ENCODE data around the gene SEC14L5. TPM values are rescaled to one million over a fixed set of nuclear protein-coding genes. Genes with fewer than 3 reads are reported as not detected.

Gene SEC14L5
- total RNA-seq, 1 experiment from 2014 or later = not detected

- Histone ChIP-seq H3K4me1 (ENCODE audit: insufficient read depth, low read length) (no peaks in the 10 kb centered on the region), H3K79me2 (ENCODE audit: low read length) (no peaks in the 10 kb centered on the region), H3K27me3 (ENCODE audit: low read length) (no peaks in the 10 kb centered on the region), H3F3A (ENCODE audit: low read length, unreplicated experiment) (no peaks in the 10 kb centered on the region), H3K27ac (ENCODE audit: low read length) (no peak overlapping the region), H2AFZ (ENCODE audit: low read length) (no peak overlapping the region), H3K4me2 (ENCODE audit: low read length) (no peak overlapping the region), H4K20me1 (ENCODE audit: low read length) (no peaks in the 10 kb centered on the region), H3K9me2 (replicated peaks; ENCODE audit: low read length) (no peaks in the 10 kb centered on the region), H3K9me3 (ENCODE audit: low read length) (no peaks in the 10 kb centered on the region), H3K4me3 (ENCODE audit: low read length) (no peak overlapping the region), H3K9ac (ENCODE audit: low read length) (no peak overlapping the region), H3K36me3 (ENCODE audit: low read depth, low read length) (no peaks in the 10 kb centered on the region)
- BruUV-seq (replicated peaks) = no TSS peak
- ATAC-seq (no peak), DNase-seq (no peak)
- POLR2A ChIA-PET (ENCODE audit: unreplicated experiment) = no interaction called here
- intact Hi-C loops (cut with micrococcal nuclease) = no loop called here
- TF ChIP-seq CTCF (conservative IDR thresholded peaks at IDR 0.05; ENCODE audit: low read depth, low read length) (no peak), EZH2 (IDR thresholded peaks at IDR 0.05; ENCODE audit: low read length, unreplicated experiment) (no peak), EZH2phosphoT487 (IDR thresholded peaks at IDR 0.05; ENCODE audit: borderline replicate concordance, low read length) (no peak)
- CTCF ChIA-PET = no interaction called here
Measured at GRCh38 chr16:5065326-5065725, 107.2 kb downstream of the SEC14L5 start.

GRCh38 chr16:5065813-5066212, 107.7 kb downstream of the SEC14L5 start, which contains the start of gene C16orf89:
Gene C16orf89 (minus strand): TSS chr16:5065956. CDS start chr16:5065908, 48 bp downstream.
- Histone ChIP-seq H4K20me1 (ENCODE audit: low read length) (no peaks in the 10 kb centered on the region), H3K36me3 (ENCODE audit: low read depth, low read length) (no peaks in the 10 kb centered on the region), H2AFZ (ENCODE audit: low read length) (no peak within 1 kb of the TSS), H3K27me3 (ENCODE audit: low read length) (no peaks in the 10 kb centered on the region), H3K9me2 (replicated peaks; ENCODE audit: low read length) (no peaks in the 10 kb centered on the region), H3K4me2 (ENCODE audit: low read length) (no peak within 1 kb of the TSS), H3F3A (ENCODE audit: low read length, unreplicated experiment) (no peaks in the 10 kb centered on the region), H3K27ac (ENCODE audit: low read length) (no peak within 1 kb of the TSS), H3K4me3 (ENCODE audit: low read length) (no peak within 1 kb of the TSS), H3K9ac (ENCODE audit: low read length) (no peak within 1 kb of the TSS), H3K4me1 (ENCODE audit: insufficient read depth, low read length) (no peaks in the 10 kb centered on the region), H3K79me2 (ENCODE audit: low read length) (no peaks in the 10 kb centered on the region), H3K9me3 (ENCODE audit: low read length) (no peaks in the 10 kb centered on the region)
- no peak for DNase-seq
- CTCF ChIA-PET = no interaction called here
- intact Hi-C loops (cut with micrococcal nuclease) = no loop called here
- no peak for TF ChIP-seq EZH2 (IDR thresholded peaks at IDR 0.05; ENCODE audit: low read length, unreplicated experiment)
- no peak for TF ChIP-seq CTCF (conservative IDR thresholded peaks at IDR 0.05; ENCODE audit: low read depth, low read length)
- TF ChIP-seq EZH2phosphoT487 (IDR thresholded peaks at IDR 0.05; ENCODE audit: borderline replicate concordance, low read length) = no peak
- POLR2A ChIA-PET (ENCODE audit: unreplicated experiment) = no interaction called here
- no TSS peak for BruUV-seq (replicated peaks)
- ATAC-seq = no peak

- TF ChIP-seq EZH2phosphoT487 (IDR thresholded peaks at IDR 0.05; ENCODE audit: borderline replicate concordance, low read length) = no peak
- no peak for TF ChIP-seq EZH2 (IDR thresholded peaks at IDR 0.05; ENCODE audit: low read length, unreplicated experiment)
- no peak for TF ChIP-seq CTCF (conservative IDR thresholded peaks at IDR 0.05; ENCODE audit: low read depth, low read length)
- ATAC-seq (no peak), DNase-seq (no peak)
- Histone ChIP-seq H4K20me1 (ENCODE audit: low read length) (no peaks in the 10 kb centered on the region), H3K9me2 (replicated peaks; ENCODE audit: low read length) (no peaks in the 10 kb centered on the region), H3K4me3 (ENCODE audit: low read length) (no peak overlapping the region), H3K27ac (ENCODE audit: low read length) (no peak overlapping the region), H3K9me3 (ENCODE audit: low read length) (no peaks in the 10 kb centered on the region), H3K4me1 (ENCODE audit: insufficient read depth, low read length) (peaks cover 4% of the 10 kb centered on the region), H3K4me2 (ENCODE audit: low read length) (no peak overlapping the region), H3K9ac (ENCODE audit: low read length) (no peak overlapping the region), H3K27me3 (ENCODE audit: low read length) (no peaks in the 10 kb centered on the region), H2AFZ (ENCODE audit: low read length) (no peak overlapping the region), H3F3A (ENCODE audit: low read length, unreplicated experiment) (no peaks in the 10 kb centered on the region), H3K79me2 (ENCODE audit: low read length) (no peaks in the 10 kb centered on the region), H3K36me3 (ENCODE audit: low read depth, low read length) (no peaks in the 10 kb centered on the region)
- intact Hi-C loops (cut with micrococcal nuclease) = no loop called here
- POLR2A ChIA-PET (ENCODE audit: unreplicated experiment) = no interaction called here
- CTCF ChIA-PET = no interaction called here
- no TSS peak for BruUV-seq (replicated peaks)
Measured at GRCh38 chr16:5066511-5066910, 108.4 kb downstream of the SEC14L5 start.

Other genes with a start within 250 kb of the SEC14L5 start
- gene ANKS3, start 224.1 kb upstream of the SEC14L5 start, total RNA-seq (2014; rRNA removed) = 22.6 and 25.1 TPM in 2 replicates
- 0.58 and 1.2 TPM in 2 replicates for gene DNAAF8, start 223.8 kb upstream of the SEC14L5 start, total RNA-seq (2014; rRNA removed)
- 8.6 and 10.4 TPM in 2 replicates for gene ZNF500, start 191.2 kb upstream of the SEC14L5 start, total RNA-seq (2014; rRNA removed)
- not detected in 2 replicates for gene SEPTIN12, start 170.0 kb upstream of the SEC14L5 start, total RNA-seq (2014; rRNA removed)
- gene SMIM22, start 163.0 kb upstream of the SEC14L5 start, total RNA-seq (2014; rRNA removed) = not detected in 2 replicates
- 23.3 and 24.1 TPM in 2 replicates for gene ROGDI, start 155.7 kb upstream of the SEC14L5 start, total RNA-seq (2014; rRNA removed)
- gene GLYR1, start 111.0 kb upstream of the SEC14L5 start, total RNA-seq (2014; rRNA removed) = 30.6 and 41.2 TPM in 2 replicates
- 21.4 and 21.9 TPM in 2 replicates for gene UBN1, start 110.8 kb upstream of the SEC14L5 start, total RNA-seq (2014; rRNA removed)
- 18.8 and 22.8 TPM in 2 replicates for gene PPL, start 21.2 kb upstream of the SEC14L5 start, total RNA-seq (2014; rRNA removed)
- gene NAGPA, start 75.6 kb downstream of the SEC14L5 start, total RNA-seq (2014; rRNA removed) = 26.2 and 42.9 TPM in 2 replicates
- not detected in 2 replicates for gene C16orf89, start 107.6 kb downstream of the SEC14L5 start, total RNA-seq (2014; rRNA removed)
- 22.9 and 29.7 TPM in 2 replicates for gene ALG1, start 113.5 kb downstream of the SEC14L5 start, total RNA-seq (2014; rRNA removed)
- 23.7 and 25.8 TPM in 2 replicates for gene EEF2KMT, start 139.5 kb downstream of the SEC14L5 start, total RNA-seq (2014; rRNA removed)

Data from PC-3 (cell line).